OCI-LY1 (cell line): ENCODE measurements around the gene SMIM21.

Experiments
- H2AFZ ChIP-seq: fragments of 200-600 bp; sonication (generic), shearing (Covaris generic); 2 replicates; pipeline ENCODE4 v1.6.0; 2014; ENCODE audit warnings: antibody characterized with exemption, mild to moderate bottlenecking, low read length
- H3F3A ChIP-seq: fragments of 200-600 bp; sonication (generic), shearing (Covaris generic); 2 replicates; pipeline ENCODE4 v1.6.0; 2014; ENCODE audit warnings: mild to moderate bottlenecking, antibody characterized with exemption, low read length, moderate library complexity; ENCODE audit not compliant: insufficient read depth
- H3K27ac ChIP-seq: fragments of 200-600 bp; sonication (generic); 2 replicates; pipeline ENCODE4 v1.5.1; 2014; ENCODE audit warnings: low read length, mixed run types, mild to moderate bottlenecking, low read depth; ENCODE audit not compliant: poor library complexity, severe bottlenecking
- H3K27me3 ChIP-seq: fragments of 200-600 bp; sonication (generic); 2 replicates; pipeline ENCODE4 v1.6.0; 2014; ENCODE audit warnings: antibody characterized with exemption, mild to moderate bottlenecking, low read length, moderate library complexity; ENCODE audit not compliant: insufficient read depth
- H3K36me3 ChIP-seq: fragments of 200-600 bp; sonication (generic); 2 replicates; pipeline ENCODE4 v1.6.1; 2014; ENCODE audit warnings: mild to moderate bottlenecking, antibody characterized with exemption, low read length, moderate library complexity, mixed read lengths; ENCODE audit not compliant: insufficient read depth
- H3K4me1 ChIP-seq: fragments of 200-600 bp; sonication (generic); 2 replicates; pipeline ENCODE4 v1.5.1; 2014; ENCODE audit warnings: mild to moderate bottlenecking, low read length, moderate library complexity; ENCODE audit not compliant: insufficient read depth, severe bottlenecking
- H3K4me2 ChIP-seq: fragments of 200-600 bp; sonication (generic), shearing (Covaris generic); 2 replicates; pipeline ENCODE4 v1.6.1; 2014; ENCODE audit warnings: low read length
- H3K4me3 ChIP-seq: fragments of 200-600 bp; sonication (generic); 2 replicates; pipeline ENCODE4 v1.5.1; 2014; ENCODE audit warnings: low read length, low read depth, mild to moderate bottlenecking, mixed read lengths; ENCODE audit not compliant: poor library complexity, severe bottlenecking
- H3K79me2 ChIP-seq: fragments of 200-600 bp; shearing (Covaris generic); 2 replicates; pipeline ENCODE4 v1.6.1; 2016; ENCODE audit warnings: mixed run types, low read length, mixed read lengths; ENCODE audit not compliant: insufficient read depth
- H3K9ac ChIP-seq: fragments of 200-600 bp; sonication (generic), shearing (Covaris generic); 2 replicates; pipeline ENCODE4 v1.6.1; 2014; ENCODE audit warnings: mild to moderate bottlenecking, low read length, mixed read lengths
- H3K9me2 ChIP-seq: fragments of 200-600 bp; sonication (generic), shearing (Covaris generic); 2 replicates; pipeline ENCODE4 v1.6.1; 2014; ENCODE audit warnings: low read depth, mild to moderate bottlenecking, low read length, mixed read lengths
- H3K9me3 ChIP-seq: fragments of 200-600 bp; shearing (Covaris generic); 2 replicates; pipeline ENCODE4 v1.6.1; 2014; ENCODE audit warnings: low read length, mixed read lengths
- H4K20me1 ChIP-seq: fragments of 200-600 bp; sonication (generic), shearing (Covaris generic); 2 replicates; pipeline ENCODE4 v1.6.0; 2016; ENCODE audit warnings: mild to moderate bottlenecking, low read length; ENCODE audit not compliant: insufficient read depth
- CTCF ChIP-seq: fragments of 200-600 bp; sonication (generic), shearing (Covaris generic); IDR thresholded peaks from 2 replicates; pipeline ENCODE4 v1.5.1; 2017; ENCODE audit warnings: mild to moderate bottlenecking, antibody characterized with exemption, low read length, moderate library complexity, mixed read lengths
- EZH2 ChIP-seq: fragments of 200-600 bp; sonication (generic), shearing (Covaris generic); IDR thresholded peaks from 2 replicates; pipeline ENCODE4 v1.8.0; 2017; ENCODE audit warnings: borderline replicate concordance, mixed run types, mild to moderate bottlenecking, antibody characterized with exemption, low read length, moderate library complexity, mixed read lengths

SMIM21 gene

GRCh38 chr18:75471850-75472249 is 44.3 kb upstream of the SMIM21 start:
- TF ChIP-seq CTCF: no peak
- Histone ChIP-seq H3K27ac (no peak overlapping the region), H3K9me3 (no peaks in the 10 kb centered on the region), H4K20me1 (no peaks in the 10 kb centered on the region), H3K27me3 (no peaks in the 10 kb centered on the region), H3K79me2 (no peaks in the 10 kb centered on the region), H3K4me3 (no peak overlapping the region), H3F3A (no peaks in the 10 kb centered on the region), H3K4me2 (no peak overlapping the region), H3K9ac (no peak overlapping the region), H3K9me2 (no peaks in the 10 kb centered on the region), H3K4me1 (no peaks in the 10 kb centered on the region), H3K36me3 (no peaks in the 10 kb centered on the region), H2AFZ (no peak overlapping the region)

- Histone ChIP-seq H3K79me2 (no peaks in the 10 kb centered on the region), H3K9ac (no peak overlapping the region), H3K4me2 (no peak overlapping the region), H3K27me3 (no peaks in the 10 kb centered on the region), H2AFZ (no peak overlapping the region), H3F3A (no peaks in the 10 kb centered on the region), H3K4me3 (no peak overlapping the region), H3K9me3 (no peaks in the 10 kb centered on the region), H3K4me1 (no peaks in the 10 kb centered on the region), H3K36me3 (no peaks in the 10 kb centered on the region), H3K27ac (no peak overlapping the region), H4K20me1 (no peaks in the 10 kb centered on the region), H3K9me2 (no peaks in the 10 kb centered on the region)
- no peak for TF ChIP-seq CTCF
- no peak for TF ChIP-seq EZH2
Measured at GRCh38 chr18:75467851-75468250, 40.3 kb upstream of the SMIM21 start.

DNA sequence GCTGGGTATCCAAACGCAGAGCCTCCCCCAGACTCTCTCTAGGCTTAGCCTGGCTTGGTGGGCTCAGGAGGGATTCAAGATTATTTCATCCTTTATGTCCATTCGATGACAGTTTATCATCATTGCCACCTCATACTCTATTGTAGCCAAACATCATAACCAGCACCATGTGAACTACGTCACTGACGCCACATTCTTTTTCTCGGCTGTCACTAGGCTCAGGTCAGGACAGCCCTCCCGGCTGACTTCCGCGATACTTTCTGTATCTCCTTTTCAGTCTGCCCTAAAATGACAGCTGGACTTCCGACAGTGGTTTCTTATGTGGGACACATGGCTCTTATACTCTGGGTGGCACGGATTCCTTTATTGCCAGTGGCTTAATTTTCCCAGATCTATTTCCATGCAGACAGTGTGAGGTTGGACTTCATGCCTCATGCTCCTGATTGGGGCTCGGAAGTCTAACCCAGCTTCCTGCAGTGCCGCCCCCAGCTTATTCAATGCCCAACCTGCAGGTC is 39.8 kb upstream of the SMIM21 start:
- Histone ChIP-seq H4K20me1 (no peaks in the 10 kb centered on the region), H2AFZ (no peak overlapping the region)

More for the DNA sequence above, 39.8 kb upstream of the SMIM21 start:
- no peaks in the 10 kb centered on the region for H3K9me3 ChIP-seq
- no peak overlapping the region for H3K4me3 ChIP-seq
- H3K4me1 ChIP-seq: no peaks in the 10 kb centered on the region
- no peak overlapping the region for H3K9ac ChIP-seq
- H3K36me3 ChIP-seq: no peaks in the 10 kb centered on the region
- no peak for TF ChIP-seq CTCF
- no peak for TF ChIP-seq EZH2
- no peak overlapping the region for H3K4me2 ChIP-seq
- H3K27me3 ChIP-seq: no peaks in the 10 kb centered on the region
- no peaks in the 10 kb centered on the region for H3F3A ChIP-seq
- H3K9me2 ChIP-seq: no peaks in the 10 kb centered on the region
- H3K79me2 ChIP-seq: no peaks in the 10 kb centered on the region
- no peak overlapping the region for H3K27ac ChIP-seq
